OCI-LY1 (cell line): Measurements from ENCODE around the gene ZNF407.

Experiments
- H2AFZ ChIP-seq: fragments of 200-600 bp; sonication (generic), shearing (Covaris generic); 2 replicates; pipeline ENCODE4 v1.6.0; 2014; ENCODE audit warnings: antibody characterized with exemption, mild to moderate bottlenecking, low read length
- H3F3A ChIP-seq: fragments of 200-600 bp; sonication (generic), shearing (Covaris generic); 2 replicates; pipeline ENCODE4 v1.6.0; 2014; ENCODE audit warnings: mild to moderate bottlenecking, antibody characterized with exemption, low read length, moderate library complexity; ENCODE audit not compliant: insufficient read depth
- H3K27ac ChIP-seq: fragments of 200-600 bp; sonication (generic); 2 replicates; pipeline ENCODE4 v1.5.1; 2014; ENCODE audit warnings: low read length, mixed run types, mild to moderate bottlenecking, low read depth; ENCODE audit not compliant: poor library complexity, severe bottlenecking
- H3K27me3 ChIP-seq: fragments of 200-600 bp; sonication (generic); 2 replicates; pipeline ENCODE4 v1.6.0; 2014; ENCODE audit warnings: antibody characterized with exemption, mild to moderate bottlenecking, low read length, moderate library complexity; ENCODE audit not compliant: insufficient read depth
- H3K36me3 ChIP-seq: fragments of 200-600 bp; sonication (generic); 2 replicates; pipeline ENCODE4 v1.6.1; 2014; ENCODE audit warnings: mild to moderate bottlenecking, antibody characterized with exemption, low read length, moderate library complexity, mixed read lengths; ENCODE audit not compliant: insufficient read depth
- H3K4me1 ChIP-seq: fragments of 200-600 bp; sonication (generic); 2 replicates; pipeline ENCODE4 v1.5.1; 2014; ENCODE audit warnings: mild to moderate bottlenecking, low read length, moderate library complexity; ENCODE audit not compliant: insufficient read depth, severe bottlenecking
- H3K4me2 ChIP-seq: fragments of 200-600 bp; sonication (generic), shearing (Covaris generic); 2 replicates; pipeline ENCODE4 v1.6.1; 2014; ENCODE audit warnings: low read length
- H3K4me3 ChIP-seq: fragments of 200-600 bp; sonication (generic); 2 replicates; pipeline ENCODE4 v1.5.1; 2014; ENCODE audit warnings: low read length, low read depth, mild to moderate bottlenecking, mixed read lengths; ENCODE audit not compliant: poor library complexity, severe bottlenecking
- H3K79me2 ChIP-seq: fragments of 200-600 bp; shearing (Covaris generic); 2 replicates; pipeline ENCODE4 v1.6.1; 2016; ENCODE audit warnings: mixed run types, low read length, mixed read lengths; ENCODE audit not compliant: insufficient read depth
- H3K9ac ChIP-seq: fragments of 200-600 bp; sonication (generic), shearing (Covaris generic); 2 replicates; pipeline ENCODE4 v1.6.1; 2014; ENCODE audit warnings: mild to moderate bottlenecking, low read length, mixed read lengths
- H3K9me2 ChIP-seq: fragments of 200-600 bp; sonication (generic), shearing (Covaris generic); 2 replicates; pipeline ENCODE4 v1.6.1; 2014; ENCODE audit warnings: low read depth, mild to moderate bottlenecking, low read length, mixed read lengths
- H3K9me3 ChIP-seq: fragments of 200-600 bp; shearing (Covaris generic); 2 replicates; pipeline ENCODE4 v1.6.1; 2014; ENCODE audit warnings: low read length, mixed read lengths
- H4K20me1 ChIP-seq: fragments of 200-600 bp; sonication (generic), shearing (Covaris generic); 2 replicates; pipeline ENCODE4 v1.6.0; 2016; ENCODE audit warnings: mild to moderate bottlenecking, low read length; ENCODE audit not compliant: insufficient read depth
- CTCF ChIP-seq: fragments of 200-600 bp; sonication (generic), shearing (Covaris generic); IDR thresholded peaks from 2 replicates; pipeline ENCODE4 v1.5.1; 2017; ENCODE audit warnings: mild to moderate bottlenecking, antibody characterized with exemption, low read length, moderate library complexity, mixed read lengths
- EZH2 ChIP-seq: fragments of 200-600 bp; sonication (generic), shearing (Covaris generic); IDR thresholded peaks from 2 replicates; pipeline ENCODE4 v1.8.0; 2017; ENCODE audit warnings: borderline replicate concordance, mixed run types, mild to moderate bottlenecking, antibody characterized with exemption, low read length, moderate library complexity, mixed read lengths

ZNF407 gene

GRCh38 chr18:74708169-74708568 lies 110.5 kb downstream of the ZNF407 start:
- Histone ChIP-seq H3K27me3 (no peaks in the 10 kb centered on the region), H3K4me3 (no peak overlapping the region)

GRCh38 chr18:74709452-74709851 lies 111.8 kb downstream of the ZNF407 start:
- Histone ChIP-seq H2AFZ (no peak overlapping the region), H3K9ac (no peak overlapping the region), H3K36me3 (no peaks in the 10 kb centered on the region), H3K4me2 (no peak overlapping the region), H3K9me2 (no peaks in the 10 kb centered on the region), H4K20me1 (no peaks in the 10 kb centered on the region), H3K27ac (no peak overlapping the region), H3K4me3 (no peak overlapping the region), H3K79me2 (no peaks in the 10 kb centered on the region), H3K27me3 (no peaks in the 10 kb centered on the region), H3K9me3 (no peaks in the 10 kb centered on the region), H3F3A (no peaks in the 10 kb centered on the region; the same call in 1 of the 2 replicates), H3K4me1 (no peaks in the 10 kb centered on the region)
- TF ChIP-seq EZH2 (no peak), CTCF (no peak)

More at GRCh38 chr18:74708169-74708568, 110.5 kb downstream of the ZNF407 start:
- H3K79me2 ChIP-seq: no peaks in the 10 kb centered on the region
- H3K36me3 ChIP-seq: no peaks in the 10 kb centered on the region
- H3K9me3 ChIP-seq: no peaks in the 10 kb centered on the region
- H3K4me2 ChIP-seq: no peak overlapping the region
- no peak overlapping the region for H2AFZ ChIP-seq
- no peaks in the 10 kb centered on the region; the same call in 1 of the 2 replicates for H3F3A ChIP-seq
- no peak overlapping the region for H3K9ac ChIP-seq
- no peaks in the 10 kb centered on the region for H4K20me1 ChIP-seq
- no peaks in the 10 kb centered on the region for H3K9me2 ChIP-seq
- no peak overlapping the region for H3K27ac ChIP-seq
- no peak for TF ChIP-seq CTCF
- no peak for TF ChIP-seq EZH2
- H3K4me1 ChIP-seq: no peaks in the 10 kb centered on the region

- no peak overlapping the region for H2AFZ ChIP-seq
- H3K4me2 ChIP-seq: no peak overlapping the region
- TF ChIP-seq EZH2 (no peak), CTCF (no peak)
- no peaks in the 10 kb centered on the region for H4K20me1 ChIP-seq
- no peaks in the 10 kb centered on the region for H3K27me3 ChIP-seq
- H3K27ac ChIP-seq: no peak overlapping the region
- no peak overlapping the region for H3K4me3 ChIP-seq
- H3K36me3 ChIP-seq: no peaks in the 10 kb centered on the region
- no peaks in the 10 kb centered on the region for H3K9me3 ChIP-seq
- no peak overlapping the region for H3K9ac ChIP-seq
- no peaks in the 10 kb centered on the region for H3K4me1 ChIP-seq
- H3F3A ChIP-seq: no peaks in the 10 kb centered on the region; the same call in 1 of the 2 replicates
- no peaks in the 10 kb centered on the region for H3K9me2 ChIP-seq
- no peaks in the 10 kb centered on the region for H3K79me2 ChIP-seq
Measured at GRCh38 chr18:74714120-74714519, 116.5 kb downstream of the ZNF407 start.
